Fibroblast of villous mesenchyme (primary cell): ENCODE measurements around the gene PDE4D. TPM values are rescaled to one million over a fixed set of nuclear protein-coding genes. Genes with fewer than 3 reads are reported as not detected.

ENCODE experiments used
- DNase-seq: peaks from one replicate; pipeline ENCODE4 v3.0.0-alpha.2; 2010; ENCODE audit warnings: low read depth
- H3K4me3 ChIP-seq: 2 replicates; pipeline ENCODE4 v1.5.1; 2011; ENCODE audit warnings: low read depth, mild to moderate bottlenecking, low read length
- total RNA-seq: library from RNA; depleted of rRNA; stranded (reverse); fragments of >200 nt; gene quantifications from 2 replicates; pipeline ENCODE4 v1.2.3, GENCODE V29; 2012
- TF ChIP-seq, protein P1 (sequence below): IDR thresholded peaks from 2 replicates; pipeline ENCODE4 v1.5.1; 2012; ENCODE audit warnings: low read depth, mild to moderate bottlenecking, low read length; ENCODE audit not compliant: insufficient read depth

Gene PDE4D
- total RNA-seq, 1 donor: 6.0 TPM

DNA sequence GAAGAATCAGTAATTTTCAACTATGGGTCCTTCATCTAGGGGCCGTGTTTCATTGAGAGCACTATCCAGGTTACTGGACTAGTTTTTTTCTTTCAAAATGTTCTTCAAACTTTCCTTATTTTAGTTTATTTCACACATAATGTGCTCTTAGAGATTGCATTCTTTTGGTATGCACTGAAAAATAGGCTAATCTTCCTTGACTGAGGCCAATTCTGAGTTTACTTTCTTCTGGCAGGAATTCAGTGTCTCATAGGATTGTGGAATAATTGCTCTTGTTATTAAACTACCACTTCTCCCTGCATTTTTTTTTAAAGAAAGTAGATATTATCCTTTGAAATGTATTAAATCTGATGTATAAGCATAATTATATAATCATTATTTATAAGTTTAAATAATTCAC lies 686.1 kb downstream of the PDE4D start:
- TF ChIP-seq, protein P1, sequence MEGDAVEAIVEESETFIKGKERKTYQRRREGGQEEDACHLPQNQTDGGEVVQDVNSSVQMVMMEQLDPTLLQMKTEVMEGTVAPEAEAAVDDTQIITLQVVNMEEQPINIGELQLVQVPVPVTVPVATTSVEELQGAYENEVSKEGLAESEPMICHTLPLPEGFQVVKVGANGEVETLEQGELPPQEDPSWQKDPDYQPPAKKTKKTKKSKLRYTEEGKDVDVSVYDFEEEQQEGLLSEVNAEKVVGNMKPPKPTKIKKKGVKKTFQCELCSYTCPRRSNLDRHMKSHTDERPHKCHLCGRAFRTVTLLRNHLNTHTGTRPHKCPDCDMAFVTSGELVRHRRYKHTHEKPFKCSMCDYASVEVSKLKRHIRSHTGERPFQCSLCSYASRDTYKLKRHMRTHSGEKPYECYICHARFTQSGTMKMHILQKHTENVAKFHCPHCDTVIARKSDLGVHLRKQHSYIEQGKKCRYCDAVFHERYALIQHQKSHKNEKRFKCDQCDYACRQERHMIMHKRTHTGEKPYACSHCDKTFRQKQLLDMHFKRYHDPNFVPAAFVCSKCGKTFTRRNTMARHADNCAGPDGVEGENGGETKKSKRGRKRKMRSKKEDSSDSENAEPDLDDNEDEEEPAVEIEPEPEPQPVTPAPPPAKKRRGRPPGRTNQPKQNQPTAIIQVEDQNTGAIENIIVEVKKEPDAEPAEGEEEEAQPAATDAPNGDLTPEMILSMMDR: no peak
- no peak for DNase-seq
- H3K4me3 ChIP-seq: no peak overlapping the region

DNA sequence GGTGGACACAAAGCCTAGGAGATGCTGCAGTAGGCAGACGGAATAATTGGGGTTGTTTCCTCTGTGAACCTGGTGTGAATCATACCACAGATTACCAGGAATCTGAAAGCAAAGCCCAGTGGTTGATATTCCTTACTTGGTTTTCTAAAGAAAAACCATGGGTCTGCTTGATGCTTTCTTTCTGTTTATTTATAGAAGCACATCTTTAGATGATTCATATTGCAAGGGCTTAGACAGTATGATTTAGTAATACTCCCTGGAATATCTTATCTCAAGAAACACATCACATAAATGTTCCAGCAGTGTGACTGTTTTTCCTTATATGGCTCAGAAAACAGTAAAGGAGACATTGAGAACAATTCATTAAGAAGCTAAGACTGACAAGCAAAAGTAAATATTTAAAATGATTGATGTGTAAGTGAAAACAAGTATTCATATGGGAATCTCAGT lies 687.4 kb downstream of the PDE4D start:
- TF ChIP-seq, protein P1: no peak
- peak; percentile 88 for DNase-seq
- no peak overlapping the region for H3K4me3 ChIP-seq

DNA sequence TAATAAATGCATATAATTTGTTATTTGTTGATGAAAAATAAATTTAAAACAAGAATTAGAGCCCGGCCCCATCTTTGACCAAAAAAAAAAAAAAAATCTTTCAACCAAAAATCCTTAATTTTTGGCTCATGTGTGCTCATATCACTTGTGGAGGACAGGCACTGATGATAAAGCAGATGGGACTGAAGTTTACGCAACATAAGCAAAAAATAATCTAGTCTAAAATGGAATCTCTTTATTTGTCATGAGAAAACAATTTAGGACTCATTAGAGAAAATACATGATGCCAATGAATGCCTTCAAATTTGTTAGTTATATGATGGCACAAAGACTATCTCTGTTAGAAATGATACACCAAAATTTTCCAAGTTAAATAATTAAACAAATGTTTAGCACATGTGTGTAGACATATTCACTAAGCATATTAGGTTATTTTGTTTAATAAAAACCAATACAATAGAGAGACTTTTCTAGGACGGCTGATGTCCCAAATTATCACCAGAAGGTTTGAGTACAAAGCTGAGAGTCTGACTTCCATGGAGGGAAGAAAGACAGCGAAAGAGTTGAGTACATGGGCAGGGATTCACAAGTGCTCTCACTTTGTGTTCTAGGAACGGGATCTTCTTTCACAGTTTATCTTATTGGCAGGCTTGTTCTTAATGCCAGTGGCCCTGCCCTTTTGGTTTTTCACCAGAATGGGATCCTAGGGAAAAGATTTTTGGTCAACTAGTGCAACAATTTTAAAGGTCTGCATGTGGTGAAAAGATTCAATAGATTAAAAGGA lies 689.2 kb downstream of the PDE4D start:
- H3K4me3 ChIP-seq: no peak overlapping the region
- DNase-seq: no peak
- TF ChIP-seq, protein P1: no peak

- H3K4me3 ChIP-seq: no peak overlapping the region
- DNase-seq: no peak
- TF ChIP-seq, protein P1: no peak
These were observed 693.7 kb downstream of the PDE4D start for GRCh38 chr5:59199868-59200267.

- TF ChIP-seq, protein P1: no peak
- H3K4me3 ChIP-seq: no peak overlapping the region
- no peak for DNase-seq
These were observed 694.7 kb downstream of the PDE4D start for GRCh38 chr5:59198832-59199231.

DNA sequence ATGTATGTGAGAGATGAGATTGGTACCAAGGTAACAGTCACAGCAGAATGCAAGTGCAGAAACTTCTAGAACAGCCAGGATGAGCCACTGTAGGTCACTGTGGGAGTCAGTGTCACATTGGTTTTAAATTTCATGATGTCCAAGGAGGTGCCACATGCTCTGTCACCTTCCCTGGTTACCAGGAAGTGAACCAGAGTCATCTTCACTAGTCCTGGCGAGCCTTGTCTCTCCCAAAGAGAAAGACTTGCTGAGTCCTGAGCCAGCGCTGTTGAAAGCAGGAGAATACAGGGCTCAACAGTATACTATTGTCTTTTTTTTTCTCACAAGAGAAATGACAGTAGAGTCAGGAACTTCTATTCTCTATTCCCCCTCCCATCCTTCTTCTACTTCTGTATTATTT lies 695.2 kb downstream of the PDE4D start:
- DNase-seq: no peak
- TF ChIP-seq, protein P1: no peak
- H3K4me3 ChIP-seq: no peak overlapping the region
